Measurements from ENCODE around the gene PRKAG2. TPM values are rescaled to one million over a fixed set of nuclear protein-coding genes. Genes with fewer than 3 reads are reported as not detected.
"Not testable (repeated sequence)": the region's sequence is repeated elsewhere in the genome, so short reads cannot be mapped to it uniquely, and the experiment has no call there.

PRKAG2 gene
- polyA plus RNA-seq, 3 donors: 29.2 to 59.8 (median 30.9) TPM

- H3K4me3 ChIP-seq (replicated peaks in 1 of 3; ENCODE audit: low read depth in 2 of 3, low read length in 3 of 3); H3K27ac ChIP-seq (ENCODE audit: low read depth in 1 of 2, low read length in 2 of 2); DNase-seq; intact Hi-C loops (cut with micrococcal nuclease); H4K20me1 ChIP-seq (ENCODE audit: insufficient read depth, low read length); H3K4me1 ChIP-seq (ENCODE audit: control insufficient read depth in 1 of 2, insufficient read depth in 2 of 2, low read length in 2 of 2); H3K27ac Mint-ChIP-seq; H3K9me3 ChIP-seq (replicated peaks in 1 of 2; ENCODE audit: control insufficient read depth in 1 of 2, insufficient read depth in 1 of 2, low read length in 2 of 2); H3K9ac ChIP-seq (ENCODE audit: insufficient read depth, low read length, poor library complexity, severe bottlenecking); H3K27me3 ChIP-seq (ENCODE audit: control insufficient read depth in 2 of 2, insufficient read depth in 2 of 2, low read length in 2 of 2); H3K36me3 ChIP-seq (replicated peaks in 1 of 2; ENCODE audit: control insufficient read depth in 1 of 2, insufficient read depth in 2 of 2, low read length in 2 of 2); H3K4me3 Mint-ChIP-seq; H3K4me1 Mint-ChIP-seq; H3K36me3 Mint-ChIP-seq; H3K79me2 ChIP-seq (ENCODE audit: insufficient read depth, low read length); H2AFZ ChIP-seq (ENCODE audit: insufficient read depth, low read depth, low read length, poor library complexity, severe bottlenecking); H3K4me2 ChIP-seq (replicated peaks; ENCODE audit: extremely low read depth, low read length, poor library complexity, severe bottlenecking): not testable (repeated sequence)
- Mint-ChIP-seq H3K9me3 (peaks cover 9 to 18% (median 12%) of the 10 kb centered on the region in 7 donors), H3K27me3 (ENCODE audit: low read depth in 3 of 3) (peaks cover 6 to 27% (median 11%) of the 10 kb centered on the region in 3 donors)
- TF ChIP-seq CTCF (IDR thresholded peaks at IDR 0.05): peak; percentile 17
- 100% methylated on average over 1 of the region's 2 CpGs for WGBS (ENCODE audit: insufficient coverage)
Observed at GRCh38 chr7:151536178-151536577, 340.7 kb downstream of the PRKAG2 start.

- peaks cover 12 to 16% of the 10 kb centered on the region in 2 donors for H3K9me3 ChIP-seq (replicated peaks in 1 of 2; ENCODE audit: control insufficient read depth in 1 of 2, insufficient read depth in 1 of 2, low read length in 2 of 2)
- H2AFZ ChIP-seq (ENCODE audit: insufficient read depth, low read depth, low read length, poor library complexity, severe bottlenecking): no peak overlapping the region
- H3K4me2 ChIP-seq (replicated peaks; ENCODE audit: extremely low read depth, low read length, poor library complexity, severe bottlenecking): no peak overlapping the region
- TF ChIP-seq CTCF (IDR thresholded peaks at IDR 0.05): no peak
- no peak overlapping the region for H3K4me3 Mint-ChIP-seq
- no peak for DNase-seq
- H3K27ac Mint-ChIP-seq: no peak overlapping the region
- no peak overlapping the region for H3K4me3 ChIP-seq (replicated peaks in 1 of 3; ENCODE audit: low read depth in 2 of 3, low read length in 3 of 3)
- H3K36me3 Mint-ChIP-seq: no peaks in the 10 kb centered on the region
- intact Hi-C loops (cut with micrococcal nuclease): loop anchor here in 1 of 2 donors (5.0 kb wide), 1 partner anchor 38 kb away; no protein-coding TSS in a partner anchor
- H4K20me1 ChIP-seq (ENCODE audit: insufficient read depth, low read length): no peaks in the 10 kb centered on the region
- H3K27me3 Mint-ChIP-seq (ENCODE audit: low read depth in 3 of 3): peaks cover 1 to 11% (median 3%) of the 10 kb centered on the region in 3 donors
- no peaks in the 10 kb centered on the region for H3K4me1 Mint-ChIP-seq
- H3K27ac ChIP-seq (ENCODE audit: low read depth in 1 of 2, low read length in 2 of 2): no peak overlapping the region
- no peaks in the 10 kb centered on the region for H3K36me3 ChIP-seq (replicated peaks in 1 of 2; ENCODE audit: control insufficient read depth in 1 of 2, insufficient read depth in 2 of 2, low read length in 2 of 2)
- H3K9ac ChIP-seq (ENCODE audit: insufficient read depth, low read length, poor library complexity, severe bottlenecking): no peak overlapping the region
- H3K4me1 ChIP-seq (ENCODE audit: control insufficient read depth in 1 of 2, insufficient read depth in 2 of 2, low read length in 2 of 2): no peaks in the 10 kb centered on the region
- no peaks in the 10 kb centered on the region for H3K79me2 ChIP-seq (ENCODE audit: insufficient read depth, low read length)
- no peaks in the 10 kb centered on the region for H3K27me3 ChIP-seq (ENCODE audit: control insufficient read depth in 2 of 2, insufficient read depth in 2 of 2, low read length in 2 of 2)
- H3K9me3 Mint-ChIP-seq: peaks cover 13 to 32% (median 29%) of the 10 kb centered on the region in 7 donors
Observed at GRCh38 chr7:151529842-151530241, 347.1 kb downstream of the PRKAG2 start.
